Measurements from ENCODE around the gene RAD51B.

DNA sequence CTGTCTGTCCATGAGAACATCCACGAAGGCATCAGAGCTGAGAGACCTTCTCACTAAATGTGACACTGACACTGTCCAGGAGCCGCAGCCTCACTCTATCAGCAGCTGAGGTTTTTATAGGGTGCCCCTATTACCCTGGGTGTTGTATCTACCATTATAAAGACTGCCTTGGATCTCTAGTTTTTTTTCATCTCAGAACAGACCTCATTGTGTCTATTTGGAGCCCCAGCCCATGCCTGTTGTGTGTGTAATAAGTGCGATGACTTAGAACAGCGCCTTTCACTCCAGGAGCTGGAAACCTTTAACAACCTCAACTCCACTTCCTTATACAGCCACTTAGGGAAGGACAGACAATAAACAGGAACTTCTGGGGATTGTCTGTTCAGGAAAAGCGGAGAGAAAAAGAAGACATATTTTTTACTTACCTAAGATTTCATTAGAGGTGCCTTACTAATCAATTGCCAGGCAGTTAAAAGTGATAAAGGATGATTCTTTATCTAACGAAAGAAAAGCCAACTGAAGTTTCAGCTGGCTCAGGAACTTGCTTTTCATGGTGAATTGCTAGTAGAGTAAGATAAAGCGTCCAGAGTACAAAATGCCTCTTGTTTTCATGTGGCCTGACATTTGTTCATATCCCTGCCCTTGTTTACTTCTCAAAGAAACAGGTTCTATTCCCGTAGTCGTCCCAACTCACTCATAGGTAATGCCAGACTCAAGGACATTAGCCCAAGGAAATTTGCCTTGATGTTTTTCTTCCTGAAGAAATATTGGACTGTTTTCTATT lies 420.6 kb downstream of the RAD51B start:
- TF ChIP-seq, protein P1, sequence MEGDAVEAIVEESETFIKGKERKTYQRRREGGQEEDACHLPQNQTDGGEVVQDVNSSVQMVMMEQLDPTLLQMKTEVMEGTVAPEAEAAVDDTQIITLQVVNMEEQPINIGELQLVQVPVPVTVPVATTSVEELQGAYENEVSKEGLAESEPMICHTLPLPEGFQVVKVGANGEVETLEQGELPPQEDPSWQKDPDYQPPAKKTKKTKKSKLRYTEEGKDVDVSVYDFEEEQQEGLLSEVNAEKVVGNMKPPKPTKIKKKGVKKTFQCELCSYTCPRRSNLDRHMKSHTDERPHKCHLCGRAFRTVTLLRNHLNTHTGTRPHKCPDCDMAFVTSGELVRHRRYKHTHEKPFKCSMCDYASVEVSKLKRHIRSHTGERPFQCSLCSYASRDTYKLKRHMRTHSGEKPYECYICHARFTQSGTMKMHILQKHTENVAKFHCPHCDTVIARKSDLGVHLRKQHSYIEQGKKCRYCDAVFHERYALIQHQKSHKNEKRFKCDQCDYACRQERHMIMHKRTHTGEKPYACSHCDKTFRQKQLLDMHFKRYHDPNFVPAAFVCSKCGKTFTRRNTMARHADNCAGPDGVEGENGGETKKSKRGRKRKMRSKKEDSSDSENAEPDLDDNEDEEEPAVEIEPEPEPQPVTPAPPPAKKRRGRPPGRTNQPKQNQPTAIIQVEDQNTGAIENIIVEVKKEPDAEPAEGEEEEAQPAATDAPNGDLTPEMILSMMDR (IDR thresholded peaks at IDR 0.05), result no peak
- TF ChIP-seq POLR2AphosphoS5 (IDR thresholded peaks at IDR 0.05), result no peak

Data from upper lobe of left lung (tissue), 4 donors.